IPS-18c (cell line): ENCODE data around the gene THOC5.
"Not testable (repeated sequence)": the region's sequence is repeated elsewhere in the genome, so short reads cannot be mapped to it uniquely, and the experiment has no call there.

Experiments used
- H3K4me3 ChIP-seq: 2 replicates; pipeline ENCODE4 v1.7.0; 2013; ENCODE audit warnings: low read depth, mild to moderate bottlenecking, low read length, moderate library complexity; ENCODE audit not compliant: insufficient read depth
- H3K9me3 ChIP-seq: one replicate; pipeline ENCODE4 v1.6.1; 2013; ENCODE audit warnings: mild to moderate bottlenecking, low read length, moderate library complexity; ENCODE audit not compliant: control insufficient read depth, insufficient read depth

The THOC5 gene

DNA sequence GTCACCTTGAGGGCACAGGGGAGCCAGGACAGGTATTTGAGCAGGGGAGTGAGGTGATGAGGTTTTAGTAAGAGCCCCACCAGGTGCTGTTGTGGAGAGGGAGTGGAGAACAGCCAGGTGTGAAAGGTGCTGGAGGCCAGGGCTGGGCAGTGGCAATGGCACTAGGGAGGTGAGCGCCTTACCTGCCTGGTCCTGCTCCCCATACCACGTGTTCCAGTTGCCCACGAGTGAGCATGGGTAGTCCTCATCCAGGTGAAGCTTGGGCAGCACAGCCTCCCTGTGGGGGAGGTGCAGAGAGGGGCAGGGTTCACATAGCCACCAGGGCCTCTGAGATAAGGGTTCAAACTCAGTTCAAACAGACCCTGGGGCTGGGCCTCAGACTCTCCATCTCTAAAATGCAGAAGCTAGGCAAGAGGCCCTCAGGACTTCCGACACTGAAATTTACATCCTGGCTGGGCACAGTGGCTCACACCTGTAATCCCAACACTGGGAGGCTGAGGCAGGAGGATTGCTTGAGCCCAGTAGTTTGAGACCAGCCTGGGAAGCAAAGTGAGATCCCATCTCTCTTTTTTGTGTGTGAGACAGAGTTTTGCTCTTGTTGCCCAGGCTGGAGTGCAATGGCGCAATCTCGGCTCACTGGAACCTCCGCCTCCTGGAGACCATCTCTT is 15.6 kb upstream of the THOC5 start:
- H3K4me3 ChIP-seq = no peak overlapping the region

GRCh38 chr22:29567338-29567737 is 13.8 kb upstream of the THOC5 start:
- Histone ChIP-seq H3K4me3 (no peak overlapping the region), H3K9me3 (no peaks in the 10 kb centered on the region)

More for the DNA sequence above, 15.6 kb upstream of the THOC5 start:
- H3K9me3 ChIP-seq = no peaks in the 10 kb centered on the region

DNA sequence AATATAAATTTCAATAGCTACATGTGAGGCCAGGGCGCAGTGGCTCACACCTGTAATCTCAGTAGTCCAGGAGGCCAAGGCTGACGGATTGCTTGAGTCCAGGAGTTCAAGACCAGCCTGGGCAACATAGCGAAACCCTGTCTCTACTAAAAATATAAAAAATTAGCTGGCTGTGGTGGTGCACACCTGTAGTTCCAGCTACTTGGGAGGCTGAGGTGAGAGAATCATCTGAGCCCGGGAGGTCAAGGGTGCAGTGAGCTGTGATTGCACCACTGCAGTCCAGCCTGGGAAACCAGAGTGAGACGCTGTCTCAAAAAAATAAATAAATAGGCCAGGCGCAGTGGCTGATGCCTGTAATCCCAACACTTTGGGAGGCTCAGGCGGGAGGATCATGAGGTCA is 13.0 kb upstream of the THOC5 start:
- H3K9me3 ChIP-seq, H3K4me3 ChIP-seq: not testable (repeated sequence)

GRCh38 chr22:29563652-29564460 is 10.3 kb upstream of the THOC5 start:
- no peak overlapping the region for H3K4me3 ChIP-seq
- H3K9me3 ChIP-seq = no peaks in the 10 kb centered on the region

GRCh38 chr22:29559853-29560252 is 6.3 kb upstream of the THOC5 start:
- H3K4me3 ChIP-seq = no peak overlapping the region

DNA sequence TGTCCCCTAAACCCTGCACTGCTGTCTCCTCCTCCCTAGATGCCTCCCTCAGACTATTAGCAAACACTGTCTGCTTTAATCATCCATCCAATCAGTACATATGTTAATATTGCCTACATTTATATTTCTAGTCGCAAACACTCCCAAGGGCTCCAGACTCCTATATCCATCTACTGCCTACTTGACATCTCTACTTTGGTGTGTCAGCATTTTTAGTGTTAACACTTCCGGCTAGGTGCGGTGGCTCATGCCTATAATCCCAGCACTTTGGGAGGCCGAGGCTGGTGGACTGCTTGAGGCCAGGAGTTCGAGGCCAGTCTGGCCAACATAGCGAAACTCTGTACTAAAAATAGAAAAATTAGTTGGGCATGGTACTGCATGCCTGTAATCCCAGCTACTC is 5.5 kb upstream of the THOC5 start:
- no peaks in the 10 kb centered on the region for H3K9me3 ChIP-seq
- no peak overlapping the region for H3K4me3 ChIP-seq

More at GRCh38 chr22:29559853-29560252, 6.3 kb upstream of the THOC5 start:
- H3K9me3 ChIP-seq = no peaks in the 10 kb centered on the region

DNA sequence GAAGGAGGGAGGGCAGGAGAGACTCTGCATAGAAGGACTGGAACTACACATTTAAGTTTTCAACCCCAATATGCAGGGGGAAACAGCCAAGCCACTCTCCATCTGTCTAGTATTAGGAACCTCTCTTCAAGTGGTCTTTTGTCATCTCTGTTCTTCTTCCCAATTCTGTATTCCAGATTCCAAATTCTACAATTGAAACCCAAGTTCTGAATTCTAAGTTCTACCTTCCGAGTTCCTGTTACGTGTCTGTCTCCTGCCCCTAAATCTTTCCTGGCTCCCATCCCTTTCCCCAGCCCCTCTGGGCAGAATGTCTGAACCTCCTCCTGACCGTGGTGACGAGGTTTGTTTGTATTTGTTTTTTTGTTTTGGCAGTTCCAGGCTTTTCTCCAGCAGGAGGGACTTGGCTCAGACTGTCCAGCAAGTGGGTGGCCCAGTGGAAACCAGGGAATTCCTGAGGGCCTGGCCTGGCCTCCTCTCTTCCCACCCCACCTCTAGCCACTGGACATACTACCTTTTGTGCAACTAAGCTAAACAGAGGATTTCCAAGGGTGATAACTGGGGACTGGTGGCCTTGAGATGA is 1.6 kb upstream of the THOC5 start:
- Histone ChIP-seq H3K9me3 (no peaks in the 10 kb centered on the region), H3K4me3 (no peak overlapping the region)

DNA sequence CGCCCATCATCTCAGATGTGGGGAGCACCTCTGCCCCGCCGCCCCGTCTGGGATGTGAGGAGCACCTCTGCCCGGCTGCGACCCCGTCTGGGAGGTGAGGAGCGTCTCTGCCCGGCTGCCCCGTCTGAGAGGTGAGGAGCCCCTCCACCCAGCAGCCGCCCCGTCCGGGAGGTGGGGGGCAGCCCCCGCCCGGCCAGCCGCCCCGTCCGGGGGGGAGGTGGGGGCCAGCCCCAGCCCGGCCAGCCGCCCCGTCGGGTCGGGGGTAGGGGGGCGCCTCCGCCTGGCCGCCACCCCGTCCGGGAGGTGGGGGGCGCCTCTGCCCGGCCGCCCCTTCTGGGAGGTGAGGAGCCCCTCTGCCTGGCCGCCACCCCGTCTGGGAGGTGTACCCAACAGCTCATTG is 1.2 kb downstream of the THOC5 start:
- not testable (repeated sequence) for H3K4me3 ChIP-seq, H3K9me3 ChIP-seq

DNA sequence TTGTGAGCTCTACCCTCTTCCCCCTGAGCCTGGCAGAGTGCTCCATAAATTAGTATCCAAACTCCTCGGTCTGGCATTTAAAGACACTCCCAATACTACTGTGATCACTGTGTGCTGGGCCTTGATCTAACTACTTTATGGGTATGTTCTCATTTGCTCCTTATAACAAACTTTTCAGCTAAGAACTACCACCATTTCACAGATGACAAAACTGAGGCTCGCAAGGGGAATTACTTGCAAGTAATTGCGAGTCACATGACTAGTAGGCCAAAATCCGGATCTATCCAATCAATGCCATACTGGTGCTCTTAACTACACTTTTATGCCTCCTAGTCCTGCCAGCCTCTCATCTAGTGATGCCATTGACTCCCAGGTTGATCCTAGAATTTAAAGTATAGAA is 3.6 kb downstream of the THOC5 start:
- Histone ChIP-seq H3K9me3 (no peaks in the 10 kb centered on the region), H3K4me3 (no peak overlapping the region)

- H3K4me3 ChIP-seq, H3K9me3 ChIP-seq: not testable (repeated sequence)
These were observed 8.5 kb downstream of the THOC5 start for GRCh38 chr22:29545045-29545444.

DNA sequence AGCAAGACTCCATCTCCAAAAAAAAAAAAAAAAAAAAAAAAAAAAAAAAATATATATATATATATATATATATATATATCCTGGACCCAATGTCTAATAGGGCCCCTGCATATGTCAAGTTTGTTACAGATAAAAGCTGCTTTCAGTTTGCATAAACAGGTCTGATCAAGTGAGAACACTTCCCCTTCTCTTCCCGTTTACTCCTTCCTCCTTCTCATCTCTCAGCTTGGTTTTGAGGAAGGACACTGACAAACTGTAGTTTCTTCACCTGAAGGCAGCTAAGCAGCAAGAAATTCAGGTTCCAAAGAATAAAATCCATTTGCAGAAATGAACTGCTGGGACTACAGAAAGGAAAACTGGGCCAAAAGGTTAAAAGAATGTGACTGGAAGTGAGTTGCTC is 11.7 kb downstream of the THOC5 start:
- H3K9me3 ChIP-seq = no peaks in the 10 kb centered on the region
- H3K4me3 ChIP-seq = no peak overlapping the region

DNA sequence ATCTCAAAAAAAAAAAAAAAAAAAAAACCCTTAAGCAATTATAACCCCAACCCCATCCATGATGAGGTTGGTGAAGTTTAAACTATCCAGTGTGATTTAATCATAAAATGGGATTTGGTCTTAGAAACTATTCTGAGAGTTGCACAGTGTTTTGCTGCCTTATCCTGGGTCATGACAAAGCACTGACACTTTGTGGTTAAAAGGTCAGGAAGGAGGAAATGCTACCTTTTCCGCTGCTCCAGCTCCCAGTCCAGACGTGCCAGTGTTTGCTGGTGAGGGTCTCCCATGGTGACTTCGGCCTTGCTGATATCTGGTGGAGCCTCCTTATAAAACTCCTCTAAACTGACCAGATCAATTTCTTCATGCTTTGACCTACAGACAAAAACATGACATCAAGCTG is 14.5 kb downstream of the THOC5 start:
- Histone ChIP-seq H3K9me3 (no peaks in the 10 kb centered on the region), H3K4me3 (no peak overlapping the region)

DNA sequence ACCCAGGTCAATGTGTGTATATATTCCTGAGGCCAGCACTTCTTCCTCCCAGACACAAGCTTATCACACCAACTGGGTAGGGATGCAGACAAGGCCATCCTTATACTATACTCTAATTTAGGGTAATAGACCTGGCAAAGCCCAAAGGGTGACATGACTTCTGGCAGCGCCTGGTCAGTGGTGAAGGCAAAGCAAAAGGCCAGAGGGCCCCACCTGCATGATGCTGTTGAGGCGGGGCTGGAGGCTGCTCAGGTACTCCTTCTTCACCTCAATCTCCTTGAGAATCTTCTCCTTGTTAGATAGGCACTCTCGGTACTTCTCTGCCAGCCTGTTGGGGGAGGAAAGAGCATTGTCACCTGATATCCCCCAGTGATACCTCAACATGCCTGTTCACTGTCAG is 17.1 kb downstream of the THOC5 start:
- no peak overlapping the region for H3K4me3 ChIP-seq
- H3K9me3 ChIP-seq = no peaks in the 10 kb centered on the region

DNA sequence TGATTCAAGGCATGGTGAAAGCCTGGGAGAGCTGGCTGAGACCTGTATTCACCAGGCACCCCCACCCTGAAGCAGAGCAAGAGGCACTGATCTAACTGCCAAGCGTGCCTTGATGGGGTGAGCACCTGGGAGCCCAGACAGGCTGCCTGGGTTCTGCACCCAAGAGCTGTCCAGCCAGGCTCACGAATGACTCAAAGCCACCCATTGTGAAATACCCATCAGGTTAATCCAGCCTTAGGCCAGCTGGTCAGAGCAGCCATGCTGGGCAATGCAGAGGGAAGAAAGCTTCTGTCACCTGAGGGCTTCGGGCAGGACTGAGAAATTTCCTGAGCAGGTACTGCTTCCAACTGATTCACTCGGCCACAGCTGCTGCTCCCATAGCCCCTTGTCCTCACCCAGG is 22.1 kb downstream of the THOC5 start:
- no peak overlapping the region for H3K4me3 ChIP-seq
- no peaks in the 10 kb centered on the region for H3K9me3 ChIP-seq

- no peak overlapping the region for H3K4me3 ChIP-seq
- H3K9me3 ChIP-seq = no peaks in the 10 kb centered on the region
These were observed 22.8 kb downstream of the THOC5 start for GRCh38 chr22:29530716-29531115.

GRCh38 chr22:29528144-29528543 is 25.4 kb downstream of the THOC5 start:
- Histone ChIP-seq H3K4me3 (no peak overlapping the region), H3K9me3 (no peaks in the 10 kb centered on the region)

GRCh38 chr22:29524442-29525191 is 28.9 kb downstream of the THOC5 start:
- no peaks in the 10 kb centered on the region for H3K9me3 ChIP-seq
- no peak overlapping the region for H3K4me3 ChIP-seq

DNA sequence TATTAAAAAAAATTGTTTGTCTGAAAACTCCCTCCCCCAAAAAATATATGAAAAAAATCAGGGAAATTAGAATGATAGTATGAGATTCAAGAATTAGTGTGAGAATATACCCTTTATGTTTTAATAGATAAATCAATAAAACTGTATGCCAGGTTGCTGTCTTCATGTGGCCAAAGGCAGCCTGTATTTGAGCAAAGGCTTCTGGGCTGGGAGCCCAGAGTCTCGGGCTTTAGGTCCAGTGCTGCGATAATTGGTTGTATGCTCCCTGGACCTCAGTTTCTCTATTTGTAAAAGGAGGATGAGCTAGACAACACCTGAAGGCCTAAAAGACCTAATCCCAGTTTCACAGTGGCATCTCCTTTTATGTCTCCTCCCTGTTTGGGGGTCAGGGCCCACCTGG is 29.8 kb downstream of the THOC5 start:
- Histone ChIP-seq H3K9me3 (no peaks in the 10 kb centered on the region), H3K4me3 (no peak overlapping the region)
